OCI-LY1 (cell line): ENCODE results near the gene SELPLG.

ENCODE experiments used
- H2AFZ ChIP-seq: fragments of 200-600 bp; sonication (generic), shearing (Covaris generic); 2 replicates; pipeline ENCODE4 v1.6.0; 2014; ENCODE audit warnings: antibody characterized with exemption, mild to moderate bottlenecking, low read length
- H3F3A ChIP-seq: fragments of 200-600 bp; sonication (generic), shearing (Covaris generic); 2 replicates; pipeline ENCODE4 v1.6.0; 2014; ENCODE audit warnings: mild to moderate bottlenecking, antibody characterized with exemption, low read length, moderate library complexity; ENCODE audit not compliant: insufficient read depth
- H3K27ac ChIP-seq: fragments of 200-600 bp; sonication (generic); 2 replicates; pipeline ENCODE4 v1.5.1; 2014; ENCODE audit warnings: low read length, mixed run types, mild to moderate bottlenecking, low read depth; ENCODE audit not compliant: poor library complexity, severe bottlenecking
- H3K27me3 ChIP-seq: fragments of 200-600 bp; sonication (generic); 2 replicates; pipeline ENCODE4 v1.6.0; 2014; ENCODE audit warnings: antibody characterized with exemption, mild to moderate bottlenecking, low read length, moderate library complexity; ENCODE audit not compliant: insufficient read depth
- H3K36me3 ChIP-seq: fragments of 200-600 bp; sonication (generic); 2 replicates; pipeline ENCODE4 v1.6.1; 2014; ENCODE audit warnings: mild to moderate bottlenecking, antibody characterized with exemption, low read length, moderate library complexity, mixed read lengths; ENCODE audit not compliant: insufficient read depth
- H3K4me1 ChIP-seq: fragments of 200-600 bp; sonication (generic); 2 replicates; pipeline ENCODE4 v1.5.1; 2014; ENCODE audit warnings: mild to moderate bottlenecking, low read length, moderate library complexity; ENCODE audit not compliant: insufficient read depth, severe bottlenecking
- H3K4me2 ChIP-seq: fragments of 200-600 bp; sonication (generic), shearing (Covaris generic); 2 replicates; pipeline ENCODE4 v1.6.1; 2014; ENCODE audit warnings: low read length
- H3K4me3 ChIP-seq: fragments of 200-600 bp; sonication (generic); 2 replicates; pipeline ENCODE4 v1.5.1; 2014; ENCODE audit warnings: low read length, low read depth, mild to moderate bottlenecking, mixed read lengths; ENCODE audit not compliant: poor library complexity, severe bottlenecking
- H3K79me2 ChIP-seq: fragments of 200-600 bp; shearing (Covaris generic); 2 replicates; pipeline ENCODE4 v1.6.1; 2016; ENCODE audit warnings: mixed run types, low read length, mixed read lengths; ENCODE audit not compliant: insufficient read depth
- H3K9ac ChIP-seq: fragments of 200-600 bp; sonication (generic), shearing (Covaris generic); 2 replicates; pipeline ENCODE4 v1.6.1; 2014; ENCODE audit warnings: mild to moderate bottlenecking, low read length, mixed read lengths
- H3K9me2 ChIP-seq: fragments of 200-600 bp; sonication (generic), shearing (Covaris generic); 2 replicates; pipeline ENCODE4 v1.6.1; 2014; ENCODE audit warnings: low read depth, mild to moderate bottlenecking, low read length, mixed read lengths
- H3K9me3 ChIP-seq: fragments of 200-600 bp; shearing (Covaris generic); 2 replicates; pipeline ENCODE4 v1.6.1; 2014; ENCODE audit warnings: low read length, mixed read lengths
- H4K20me1 ChIP-seq: fragments of 200-600 bp; sonication (generic), shearing (Covaris generic); 2 replicates; pipeline ENCODE4 v1.6.0; 2016; ENCODE audit warnings: mild to moderate bottlenecking, low read length; ENCODE audit not compliant: insufficient read depth
- EZH2 ChIP-seq: fragments of 200-600 bp; sonication (generic), shearing (Covaris generic); IDR thresholded peaks from 2 replicates; pipeline ENCODE4 v1.8.0; 2017; ENCODE audit warnings: borderline replicate concordance, mixed run types, mild to moderate bottlenecking, antibody characterized with exemption, low read length, moderate library complexity, mixed read lengths
- TF ChIP-seq, protein P1 (sequence below): fragments of 200-600 bp; sonication (generic), shearing (Covaris generic); IDR thresholded peaks from 2 replicates; pipeline ENCODE4 v1.5.1; 2017; ENCODE audit warnings: mild to moderate bottlenecking, antibody characterized with exemption, low read length, moderate library complexity, mixed read lengths

The SELPLG gene

DNA sequence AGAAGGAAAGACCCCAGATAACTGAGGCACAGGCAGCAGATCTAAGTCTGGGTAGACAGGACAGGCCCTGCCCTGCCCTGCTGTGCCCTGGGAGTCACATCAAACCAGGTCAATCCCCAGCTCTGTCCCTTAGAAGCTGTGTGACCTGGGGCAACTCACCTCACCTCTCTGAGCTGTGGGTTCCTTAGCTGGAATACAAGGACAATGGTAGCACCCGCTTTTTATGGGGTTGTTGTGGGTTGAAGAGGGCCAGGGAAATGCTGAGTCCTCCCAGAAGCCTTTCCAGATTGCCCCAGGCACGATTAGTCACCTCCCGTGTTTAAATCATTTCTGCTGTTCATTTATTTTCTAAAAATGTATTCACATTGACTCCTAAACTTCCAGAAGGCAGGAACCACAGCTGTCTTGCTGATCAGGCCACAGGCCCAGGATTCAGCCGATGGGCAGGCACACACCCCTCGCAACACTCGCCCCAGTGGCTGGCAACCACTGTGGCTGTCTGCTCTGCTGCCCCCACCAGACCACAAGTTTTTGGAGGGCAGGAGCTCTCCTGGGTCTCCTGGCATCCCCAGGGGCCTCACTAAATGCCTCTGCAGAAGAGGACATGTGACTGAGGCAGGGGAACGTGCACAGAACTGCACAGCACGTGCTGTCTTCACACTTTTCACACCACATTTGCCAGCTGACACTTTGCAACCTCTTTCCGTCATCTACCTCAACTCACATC is 3.0 kb downstream of the SELPLG start:
- TF ChIP-seq, protein P1, sequence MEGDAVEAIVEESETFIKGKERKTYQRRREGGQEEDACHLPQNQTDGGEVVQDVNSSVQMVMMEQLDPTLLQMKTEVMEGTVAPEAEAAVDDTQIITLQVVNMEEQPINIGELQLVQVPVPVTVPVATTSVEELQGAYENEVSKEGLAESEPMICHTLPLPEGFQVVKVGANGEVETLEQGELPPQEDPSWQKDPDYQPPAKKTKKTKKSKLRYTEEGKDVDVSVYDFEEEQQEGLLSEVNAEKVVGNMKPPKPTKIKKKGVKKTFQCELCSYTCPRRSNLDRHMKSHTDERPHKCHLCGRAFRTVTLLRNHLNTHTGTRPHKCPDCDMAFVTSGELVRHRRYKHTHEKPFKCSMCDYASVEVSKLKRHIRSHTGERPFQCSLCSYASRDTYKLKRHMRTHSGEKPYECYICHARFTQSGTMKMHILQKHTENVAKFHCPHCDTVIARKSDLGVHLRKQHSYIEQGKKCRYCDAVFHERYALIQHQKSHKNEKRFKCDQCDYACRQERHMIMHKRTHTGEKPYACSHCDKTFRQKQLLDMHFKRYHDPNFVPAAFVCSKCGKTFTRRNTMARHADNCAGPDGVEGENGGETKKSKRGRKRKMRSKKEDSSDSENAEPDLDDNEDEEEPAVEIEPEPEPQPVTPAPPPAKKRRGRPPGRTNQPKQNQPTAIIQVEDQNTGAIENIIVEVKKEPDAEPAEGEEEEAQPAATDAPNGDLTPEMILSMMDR, result no peak
- no peak for TF ChIP-seq EZH2
- H4K20me1 ChIP-seq, result no peaks in the 10 kb centered on the region
- no peak overlapping the region for H3K27ac ChIP-seq
- H3K9ac ChIP-seq, result no peak overlapping the region
- peaks cover 53% of the 10 kb centered on the region for H3K4me1 ChIP-seq
- H3K4me2 ChIP-seq, result no peak overlapping the region
- no peaks in the 10 kb centered on the region for H3K36me3 ChIP-seq
- H3K9me3 ChIP-seq, result no peaks in the 10 kb centered on the region
- H2AFZ ChIP-seq, result no peak overlapping the region
- H3K27me3 ChIP-seq, result no peaks in the 10 kb centered on the region
- peaks cover 8% of the 10 kb centered on the region; the same call in 1 of the 2 replicates for H3F3A ChIP-seq
- no peak overlapping the region for H3K4me3 ChIP-seq
- no peaks in the 10 kb centered on the region for H3K79me2 ChIP-seq
- no peaks in the 10 kb centered on the region for H3K9me2 ChIP-seq

DNA sequence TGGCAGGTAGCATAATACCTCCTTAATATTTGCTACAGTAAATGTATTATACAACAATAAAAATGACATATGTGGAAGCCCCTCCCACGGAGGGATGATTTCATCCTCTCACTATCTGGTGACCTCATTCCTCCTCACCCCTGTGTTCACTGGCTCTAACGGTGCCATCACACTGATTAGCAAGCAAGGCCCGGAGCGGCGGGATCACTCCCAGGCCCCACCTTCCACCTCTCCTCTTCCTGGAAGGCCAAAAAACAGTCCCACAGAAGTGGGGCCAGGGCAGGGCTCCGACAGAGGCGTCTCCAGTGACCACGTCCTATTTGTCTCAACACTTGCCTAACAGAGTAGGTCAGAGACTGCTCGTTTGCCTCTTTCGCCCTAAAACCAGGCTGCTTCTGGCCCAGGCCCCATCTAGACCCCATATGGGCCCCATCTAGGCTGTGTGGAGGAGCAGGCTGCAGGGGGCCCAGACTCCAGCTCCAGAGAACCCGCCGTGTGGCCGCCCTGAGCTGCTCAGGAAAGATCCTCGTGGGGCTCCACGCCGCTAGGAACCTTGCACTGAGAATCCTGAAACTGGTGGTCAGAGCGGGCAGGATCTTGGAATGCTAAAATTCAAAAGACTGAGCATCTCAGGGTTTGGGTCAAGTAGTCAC is 3.7 kb downstream of the SELPLG start:
- no peaks in the 10 kb centered on the region for H3K9me3 ChIP-seq

DNA sequence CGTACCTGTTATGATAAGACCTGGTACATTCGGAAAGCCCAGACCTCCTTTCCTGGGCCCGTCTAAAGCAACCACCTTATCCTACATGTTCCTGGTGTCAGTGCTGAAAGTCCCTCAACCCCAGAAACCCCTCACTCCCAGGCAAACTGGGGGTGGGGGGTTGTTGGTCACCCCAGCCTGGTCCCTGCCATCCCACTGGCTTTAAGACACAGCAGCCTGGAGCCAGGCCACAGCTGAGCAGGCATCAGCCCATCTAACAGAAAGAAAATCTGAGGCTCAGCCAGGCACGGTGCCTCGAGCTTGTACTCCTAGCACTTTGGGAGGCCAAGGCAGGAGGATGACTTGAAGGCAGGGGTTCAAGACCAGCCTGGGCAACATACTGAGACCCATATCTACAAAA is 4.5 kb downstream of the SELPLG start:
- Histone ChIP-seq H3K9me3 (no peaks in the 10 kb centered on the region), H3F3A (peaks cover 4% of the 10 kb centered on the region; the same call in 1 of the 2 replicates), H3K4me2 (no peak overlapping the region), H2AFZ (no peak overlapping the region), H3K27me3 (no peaks in the 10 kb centered on the region), H3K4me1 (peaks cover 38% of the 10 kb centered on the region), H4K20me1 (no peaks in the 10 kb centered on the region), H3K79me2 (no peaks in the 10 kb centered on the region), H3K9ac (no peak overlapping the region), H3K9me2 (no peaks in the 10 kb centered on the region), H3K27ac (no peak overlapping the region), H3K36me3 (no peaks in the 10 kb centered on the region), H3K4me3 (no peak overlapping the region)
- TF ChIP-seq, protein P1, result no peak
- TF ChIP-seq EZH2, result no peak

More for the DNA sequence above, 3.7 kb downstream of the SELPLG start:
- Histone ChIP-seq H2AFZ (no peak overlapping the region), H3K27me3 (no peaks in the 10 kb centered on the region), H3F3A (peaks cover 8% of the 10 kb centered on the region; the same call in 1 of the 2 replicates), H4K20me1 (no peaks in the 10 kb centered on the region), H3K4me3 (no peak overlapping the region), H3K27ac (no peak overlapping the region), H3K9me2 (no peaks in the 10 kb centered on the region), H3K4me2 (no peak overlapping the region), H3K79me2 (no peaks in the 10 kb centered on the region), H3K36me3 (no peaks in the 10 kb centered on the region), H3K4me1 (peaks cover 46% of the 10 kb centered on the region), H3K9ac (no peak overlapping the region)
- TF ChIP-seq, protein P1, result no peak
- no peak for TF ChIP-seq EZH2
